ENCODE measurements around the gene DCXR.

Gene DCXR

DNA sequence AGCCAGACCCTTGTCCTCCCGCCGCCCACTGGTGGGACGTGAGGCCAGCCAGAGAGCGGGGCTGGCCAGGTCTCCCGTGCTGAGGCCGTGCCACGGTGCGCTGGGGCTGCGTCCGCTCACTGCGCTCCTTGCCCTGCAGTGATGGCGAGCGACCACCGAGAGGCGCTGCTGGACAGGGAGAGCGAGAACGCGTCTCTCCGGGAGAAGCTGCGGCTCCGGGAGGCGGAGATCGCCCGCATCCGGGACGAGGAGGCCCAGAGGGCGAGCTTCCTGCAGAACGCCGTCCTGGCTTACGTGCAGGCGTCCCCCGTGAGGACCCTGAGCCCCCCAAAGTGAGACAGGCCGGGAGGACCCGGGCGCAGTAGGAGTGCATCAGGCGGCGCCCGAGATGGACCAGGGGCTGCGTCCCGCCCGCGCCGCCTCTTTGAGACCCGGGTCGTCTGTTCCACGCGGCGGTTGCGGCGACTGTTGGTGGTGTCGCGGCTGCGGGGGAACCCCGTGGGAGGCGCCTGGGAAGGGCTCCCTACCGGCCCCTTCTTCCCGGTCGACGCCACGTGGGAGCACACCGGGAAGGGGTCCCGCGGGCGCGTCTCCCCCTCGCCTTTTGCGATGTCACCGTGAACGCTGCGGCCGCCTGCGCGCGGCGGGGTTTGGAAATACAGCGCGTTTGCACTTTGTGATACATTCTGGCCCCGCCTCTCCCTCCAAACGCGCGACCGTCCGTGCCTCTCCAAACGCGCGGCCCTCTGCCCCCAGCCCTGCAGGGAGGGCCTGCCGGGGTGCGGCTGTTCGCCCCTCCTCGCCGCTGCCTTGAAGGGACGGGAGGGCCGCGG, 6.8 kb downstream of the DCXR start (continued):
- TF ChIP-seq ZBTB44 (tag by site-specific recombination; IDR thresholded peaks at IDR 0.05): no peak
- peak; percentile 96 for TF ChIP-seq ZNF335 (tag by site-specific recombination; conservative IDR thresholded peaks at IDR 0.05)
- peak; percentile 96 for TF ChIP-seq ZNF600 (tag by site-specific recombination; IDR thresholded peaks at IDR 0.05)
- no peak for TF ChIP-seq YY2 (tag by site-specific recombination; IDR thresholded peaks at IDR 0.05)
- no peak for TF ChIP-seq ZNF350 (tag by site-specific recombination; IDR thresholded peaks at IDR 0.05)
- TF ChIP-seq, protein P1, sequence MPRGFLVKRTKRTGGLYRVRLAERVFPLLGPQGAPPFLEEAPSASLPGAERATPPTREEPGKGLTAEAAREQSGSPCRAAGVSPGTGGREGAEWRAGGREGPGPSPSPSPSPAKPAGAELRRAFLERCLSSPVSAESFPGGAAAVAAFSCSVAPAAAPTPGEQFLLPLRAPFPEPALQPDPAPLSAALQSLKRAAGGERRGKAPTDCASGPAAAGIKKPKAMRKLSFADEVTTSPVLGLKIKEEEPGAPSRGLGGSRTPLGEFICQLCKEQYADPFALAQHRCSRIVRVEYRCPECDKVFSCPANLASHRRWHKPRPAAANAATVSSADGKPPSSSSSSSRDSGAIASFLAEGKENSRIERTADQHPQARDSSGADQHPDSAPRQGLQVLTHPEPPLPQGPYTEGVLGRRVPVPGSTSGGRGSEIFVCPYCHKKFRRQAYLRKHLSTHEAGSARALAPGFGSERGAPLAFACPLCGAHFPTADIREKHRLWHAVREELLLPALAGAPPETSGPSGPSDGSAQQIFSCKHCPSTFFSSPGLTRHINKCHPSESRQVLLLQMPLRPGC (tag by site-specific recombination; IDR thresholded peaks at IDR 0.05): no peak
- TF ChIP-seq GLI4 (tag by site-specific recombination; IDR thresholded peaks at IDR 0.05): no peak
- TF ChIP-seq, protein P2, sequence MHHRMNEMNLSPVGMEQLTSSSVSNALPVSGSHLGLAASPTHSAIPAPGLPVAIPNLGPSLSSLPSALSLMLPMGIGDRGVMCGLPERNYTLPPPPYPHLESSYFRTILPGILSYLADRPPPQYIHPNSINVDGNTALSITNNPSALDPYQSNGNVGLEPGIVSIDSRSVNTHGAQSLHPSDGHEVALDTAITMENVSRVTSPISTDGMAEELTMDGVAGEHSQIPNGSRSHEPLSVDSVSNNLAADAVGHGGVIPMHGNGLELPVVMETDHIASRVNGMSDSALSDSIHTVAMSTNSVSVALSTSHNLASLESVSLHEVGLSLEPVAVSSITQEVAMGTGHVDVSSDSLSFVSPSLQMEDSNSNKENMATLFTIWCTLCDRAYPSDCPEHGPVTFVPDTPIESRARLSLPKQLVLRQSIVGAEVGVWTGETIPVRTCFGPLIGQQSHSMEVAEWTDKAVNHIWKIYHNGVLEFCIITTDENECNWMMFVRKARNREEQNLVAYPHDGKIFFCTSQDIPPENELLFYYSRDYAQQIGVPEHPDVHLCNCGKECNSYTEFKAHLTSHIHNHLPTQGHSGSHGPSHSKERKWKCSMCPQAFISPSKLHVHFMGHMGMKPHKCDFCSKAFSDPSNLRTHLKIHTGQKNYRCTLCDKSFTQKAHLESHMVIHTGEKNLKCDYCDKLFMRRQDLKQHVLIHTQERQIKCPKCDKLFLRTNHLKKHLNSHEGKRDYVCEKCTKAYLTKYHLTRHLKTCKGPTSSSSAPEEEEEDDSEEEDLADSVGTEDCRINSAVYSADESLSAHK (tag by site-specific recombination; IDR thresholded peaks at IDR 0.05): no peak
- TF ChIP-seq, protein P3, sequence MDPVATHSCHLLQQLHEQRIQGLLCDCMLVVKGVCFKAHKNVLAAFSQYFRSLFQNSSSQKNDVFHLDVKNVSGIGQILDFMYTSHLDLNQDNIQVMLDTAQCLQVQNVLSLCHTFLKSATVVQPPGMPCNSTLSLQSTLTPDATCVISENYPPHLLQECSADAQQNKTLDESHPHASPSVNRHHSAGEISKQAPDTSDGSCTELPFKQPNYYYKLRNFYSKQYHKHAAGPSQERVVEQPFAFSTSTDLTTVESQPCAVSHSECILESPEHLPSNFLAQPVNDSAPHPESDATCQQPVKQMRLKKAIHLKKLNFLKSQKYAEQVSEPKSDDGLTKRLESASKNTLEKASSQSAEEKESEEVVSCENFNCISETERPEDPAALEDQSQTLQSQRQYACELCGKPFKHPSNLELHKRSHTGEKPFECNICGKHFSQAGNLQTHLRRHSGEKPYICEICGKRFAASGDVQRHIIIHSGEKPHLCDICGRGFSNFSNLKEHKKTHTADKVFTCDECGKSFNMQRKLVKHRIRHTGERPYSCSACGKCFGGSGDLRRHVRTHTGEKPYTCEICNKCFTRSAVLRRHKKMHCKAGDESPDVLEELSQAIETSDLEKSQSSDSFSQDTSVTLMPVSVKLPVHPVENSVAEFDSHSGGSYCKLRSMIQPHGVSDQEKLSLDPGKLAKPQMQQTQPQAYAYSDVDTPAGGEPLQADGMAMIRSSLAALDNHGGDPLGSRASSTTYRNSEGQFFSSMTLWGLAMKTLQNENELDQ (tag by site-specific recombination; IDR thresholded peaks at IDR 0.05; ENCODE audit: low read depth): no peak
- TF ChIP-seq, protein P4, sequence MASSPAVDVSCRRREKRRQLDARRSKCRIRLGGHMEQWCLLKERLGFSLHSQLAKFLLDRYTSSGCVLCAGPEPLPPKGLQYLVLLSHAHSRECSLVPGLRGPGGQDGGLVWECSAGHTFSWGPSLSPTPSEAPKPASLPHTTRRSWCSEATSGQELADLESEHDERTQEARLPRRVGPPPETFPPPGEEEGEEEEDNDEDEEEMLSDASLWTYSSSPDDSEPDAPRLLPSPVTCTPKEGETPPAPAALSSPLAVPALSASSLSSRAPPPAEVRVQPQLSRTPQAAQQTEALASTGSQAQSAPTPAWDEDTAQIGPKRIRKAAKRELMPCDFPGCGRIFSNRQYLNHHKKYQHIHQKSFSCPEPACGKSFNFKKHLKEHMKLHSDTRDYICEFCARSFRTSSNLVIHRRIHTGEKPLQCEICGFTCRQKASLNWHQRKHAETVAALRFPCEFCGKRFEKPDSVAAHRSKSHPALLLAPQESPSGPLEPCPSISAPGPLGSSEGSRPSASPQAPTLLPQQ (tag by site-specific recombination; IDR thresholded peaks at IDR 0.05): no peak
- TF ChIP-seq ZNF140 (tag by site-specific recombination; IDR thresholded peaks at IDR 0.05): no peak
- no peak for TF ChIP-seq ZBTB21 (tag by site-specific recombination; IDR thresholded peaks at IDR 0.05)
- TF ChIP-seq ZNF555 (tag by site-specific recombination; conservative IDR thresholded peaks at IDR 0.05): no peak
- TF ChIP-seq KLF7 (tag by site-specific recombination; IDR thresholded peaks at IDR 0.05; ENCODE audit: borderline replicate concordance): peak; percentile 10; the same call in 1 of the 2 replicates
- no peak for TF ChIP-seq HOXA7 (CRISPR knock-in tag; IDR thresholded peaks at IDR 0.05; ENCODE audit: borderline replicate concordance)
- no peak for TF ChIP-seq ZNF513 (tag by site-specific recombination; IDR thresholded peaks at IDR 0.05)
- peak; percentile 61; the same call in 1 of the 2 replicates for TF ChIP-seq ZXDB (tag by site-specific recombination; IDR thresholded peaks at IDR 0.05)
- no peak for TF ChIP-seq PRDM2 (tag by site-specific recombination; IDR thresholded peaks at IDR 0.05; ENCODE audit: borderline replicate concordance)
- no peak for TF ChIP-seq GFI1B (tag by site-specific recombination; IDR thresholded peaks at IDR 0.05)
- TF ChIP-seq HOXD13 (CRISPR knock-in tag; IDR thresholded peaks at IDR 0.05; ENCODE audit: borderline replicate concordance): no peak
